Smooth muscle cell of the coronary artery (primary cell): ENCODE measurements around the gene ARF1. TPM values are rescaled to one million over a fixed set of nuclear protein-coding genes. Genes with fewer than 3 reads are reported as not detected.

Experiments used
- total RNA-seq: library from RNA; depleted of rRNA; stranded (reverse); fragments of >200 nt; gene quantifications from 2 replicates; pipeline ENCODE4 v1.2.3, GENCODE V29; 2014; ENCODE audit warnings: low replicate concordance

ARF1 gene
- 294 and 435 TPM in 2 replicates for total RNA-seq

GRCh38 chr1:228082214-228082917 is at the start of gene ARF1:
Gene ARF1, plus strand, starts transcription at chr1:228082708. Its CDS starts 14,407 bp downstream, at chr1:228097115.

GRCh38 chr1:228102791-228103620 is 20.5 kb downstream of the ARF1 start, which contains the start of gene C1orf35:
Gene C1orf35, minus strand, starts transcription at chr1:228103325. Its CDS starts 98 bp downstream, at chr1:228103227.

DNA sequence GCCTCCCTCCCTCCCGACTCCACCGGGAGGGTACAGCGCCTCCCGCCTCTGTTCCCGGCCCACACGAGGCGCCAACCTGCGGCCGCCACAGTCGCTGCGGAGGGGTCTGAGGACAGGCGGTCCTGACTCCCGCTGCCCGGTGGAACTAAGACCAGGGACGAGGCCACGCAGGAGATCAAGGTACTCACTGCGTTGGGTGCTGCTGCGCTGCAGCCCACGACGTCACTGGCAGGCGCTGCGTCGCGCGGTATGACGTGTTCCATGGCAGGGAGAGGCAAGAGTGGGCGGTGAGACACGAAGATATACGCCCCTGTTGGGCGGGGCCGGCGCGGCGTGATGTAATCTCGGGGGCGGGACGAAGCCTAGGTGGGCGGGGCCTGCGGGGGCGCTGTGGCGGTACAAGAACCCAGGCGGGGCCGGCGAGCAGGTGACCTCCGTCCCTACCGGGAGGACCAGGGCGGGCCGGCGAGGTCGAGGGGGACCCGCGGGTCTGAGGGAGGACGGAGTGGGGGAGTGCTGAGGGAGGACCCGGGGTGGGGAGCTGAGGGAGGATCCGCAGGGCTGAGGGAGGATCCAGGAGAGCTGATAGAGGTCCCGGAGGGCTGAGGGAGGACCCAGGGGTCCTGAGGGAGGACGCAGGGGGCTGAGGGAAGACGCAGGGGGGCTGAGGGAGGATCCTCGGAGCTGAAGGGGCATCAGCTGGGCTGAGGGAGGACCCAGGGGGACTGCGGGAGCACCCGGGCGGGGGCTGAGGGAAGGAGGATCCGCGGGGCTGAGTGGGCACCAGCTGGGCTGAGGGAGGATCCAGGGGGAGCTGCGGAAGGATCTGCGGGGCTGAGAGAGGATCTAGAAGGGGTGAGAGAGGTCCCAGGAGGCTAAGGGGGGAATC is 26.8 kb downstream of the ARF1 start, which contains the start of gene MRPL55:
TSS of gene MRPL55 (minus strand) at position 227 of the 889 bp plus-strand sequence. CDS start 1,039 bp downstream, outside the sequence.

GRCh38 chr1:228139931-228140723 is 57.6 kb downstream of the ARF1 start, which contains the start of gene GUK1:
Gene GUK1, plus strand, starts transcription at chr1:228140279. Its CDS starts 24 bp downstream, at chr1:228140303.

Other genes with a start within 250 kb of the ARF1 start
- 0.23 and 0.70 TPM in 2 replicates for gene WNT9A, start 134.8 kb upstream of the ARF1 start, total RNA-seq
- gene WNT3A, start 75.7 kb upstream of the ARF1 start, total RNA-seq = not detected in 2 replicates
- 3.9 and 6.9 TPM in 2 replicates for gene C1orf35, start 20.6 kb downstream of the ARF1 start, total RNA-seq
- 78.5 and 80.0 TPM in 2 replicates for gene MRPL55, start 26.6 kb downstream of the ARF1 start, total RNA-seq
- 640 and 916 TPM in 2 replicates for gene GUK1, start 57.6 kb downstream of the ARF1 start, total RNA-seq
- gene GJC2, start 67.2 kb downstream of the ARF1 start, total RNA-seq = 2.7 and 4.1 TPM in 2 replicates
- gene IBA57, start 83.1 kb downstream of the ARF1 start, total RNA-seq = 1.5 and 2.3 TPM in 2 replicates
- gene OBSCN, start 125.3 kb downstream of the ARF1 start, total RNA-seq = 3.7 and 20.0 TPM in 2 replicates